Endothelial cell (in vitro differentiated cells): ENCODE measurements around the gene LASP1NB.

Experiments used
- DNase-seq: peaks from one replicate; pipeline ENCODE4 v3.0.0; 2021; ENCODE audit warnings: low spot score
- H3K27ac Mint-ChIP-seq: one replicate; pipeline ENCODE4 v1.8.0; 2021; ENCODE audit warnings: mixed read lengths, inconsistent platforms; ENCODE audit not compliant: unreplicated experiment
- H3K27me3 Mint-ChIP-seq: one replicate; pipeline ENCODE4 v1.8.0; 2021; ENCODE audit warnings: mild to moderate bottlenecking, moderate library complexity, mixed read lengths, inconsistent platforms; ENCODE audit not compliant: unreplicated experiment
- H3K36me3 Mint-ChIP-seq: one replicate; pipeline ENCODE4 v1.8.0; 2021; ENCODE audit warnings: mild to moderate bottlenecking, low read depth, mixed read lengths, inconsistent platforms; ENCODE audit not compliant: unreplicated experiment
- H3K4me1 Mint-ChIP-seq: one replicate; pipeline ENCODE4 v1.8.0; 2021; ENCODE audit warnings: mild to moderate bottlenecking, mixed read lengths, inconsistent platforms; ENCODE audit not compliant: unreplicated experiment
- H3K4me3 Mint-ChIP-seq: one replicate; pipeline ENCODE4 v1.8.0; 2021; ENCODE audit warnings: mild to moderate bottlenecking, mixed read lengths, inconsistent platforms; ENCODE audit not compliant: unreplicated experiment
- H3K9me3 Mint-ChIP-seq: one replicate; pipeline ENCODE4 v1.8.0; 2021; ENCODE audit warnings: mixed read lengths, inconsistent platforms; ENCODE audit not compliant: unreplicated experiment
- TF ChIP-seq, protein P1 (sequence below): fragments of 200-600 bp; sonication (generic); IDR thresholded peaks from one replicate; pipeline ENCODE4 v1.5.0; 2021; ENCODE audit warnings: antibody characterized with exemption; ENCODE audit not compliant: unreplicated experiment

The LASP1NB gene

DNA sequence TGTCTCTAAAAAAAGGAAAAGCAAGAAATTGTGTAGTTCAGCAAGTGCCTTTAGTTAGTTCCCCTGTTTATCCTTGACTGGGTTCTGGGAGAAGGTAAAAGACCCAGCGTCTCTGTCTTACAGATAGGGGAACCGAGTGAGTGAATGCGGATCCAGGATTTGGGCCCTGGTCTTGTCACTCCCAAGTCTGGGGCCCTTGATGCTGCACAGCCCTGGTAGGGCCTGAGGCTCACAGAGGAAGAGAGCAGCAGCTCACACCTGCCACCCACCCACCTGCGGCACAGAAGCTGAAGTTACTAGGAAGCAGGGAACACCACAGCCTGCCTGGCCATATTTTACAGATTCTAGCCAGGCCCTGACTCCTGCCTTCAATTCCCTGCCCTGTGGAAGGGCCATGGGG lies 33.3 kb upstream of the LASP1NB start:
- no peaks in the 10 kb centered on the region for H3K9me3 Mint-ChIP-seq
- H3K36me3 Mint-ChIP-seq: peaks cover 22% of the 10 kb centered on the region
- H3K27ac Mint-ChIP-seq: peak overlapping the region; percentile 45
- no peak for DNase-seq
- peaks cover 11% of the 10 kb centered on the region for H3K4me1 Mint-ChIP-seq
- TF ChIP-seq, protein P1, sequence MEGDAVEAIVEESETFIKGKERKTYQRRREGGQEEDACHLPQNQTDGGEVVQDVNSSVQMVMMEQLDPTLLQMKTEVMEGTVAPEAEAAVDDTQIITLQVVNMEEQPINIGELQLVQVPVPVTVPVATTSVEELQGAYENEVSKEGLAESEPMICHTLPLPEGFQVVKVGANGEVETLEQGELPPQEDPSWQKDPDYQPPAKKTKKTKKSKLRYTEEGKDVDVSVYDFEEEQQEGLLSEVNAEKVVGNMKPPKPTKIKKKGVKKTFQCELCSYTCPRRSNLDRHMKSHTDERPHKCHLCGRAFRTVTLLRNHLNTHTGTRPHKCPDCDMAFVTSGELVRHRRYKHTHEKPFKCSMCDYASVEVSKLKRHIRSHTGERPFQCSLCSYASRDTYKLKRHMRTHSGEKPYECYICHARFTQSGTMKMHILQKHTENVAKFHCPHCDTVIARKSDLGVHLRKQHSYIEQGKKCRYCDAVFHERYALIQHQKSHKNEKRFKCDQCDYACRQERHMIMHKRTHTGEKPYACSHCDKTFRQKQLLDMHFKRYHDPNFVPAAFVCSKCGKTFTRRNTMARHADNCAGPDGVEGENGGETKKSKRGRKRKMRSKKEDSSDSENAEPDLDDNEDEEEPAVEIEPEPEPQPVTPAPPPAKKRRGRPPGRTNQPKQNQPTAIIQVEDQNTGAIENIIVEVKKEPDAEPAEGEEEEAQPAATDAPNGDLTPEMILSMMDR: no peak
- peaks cover 6% of the 10 kb centered on the region for H3K27me3 Mint-ChIP-seq
- no peak overlapping the region for H3K4me3 Mint-ChIP-seq

DNA sequence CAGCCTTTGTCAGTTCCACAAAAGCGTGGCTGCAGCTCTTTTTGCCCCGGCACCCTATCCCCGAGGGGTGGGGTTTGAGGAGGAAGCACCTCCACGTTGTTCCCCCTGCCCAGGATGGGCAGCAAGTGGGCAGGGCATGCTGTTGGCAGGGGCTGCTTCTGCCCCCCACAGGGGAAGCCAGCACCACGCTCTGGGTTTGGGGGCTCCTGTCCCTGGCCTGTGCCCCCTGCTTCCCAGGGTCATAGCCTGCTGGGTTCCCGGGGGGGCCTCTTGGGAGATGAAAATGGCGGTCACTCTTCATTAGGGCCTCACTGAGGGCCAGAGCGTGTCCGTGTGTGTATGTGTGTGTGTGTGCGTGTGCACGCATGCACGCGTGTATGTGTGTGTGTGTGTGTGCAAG lies 32.8 kb upstream of the LASP1NB start:
- peaks cover 6% of the 10 kb centered on the region for H3K27me3 Mint-ChIP-seq
- no peak overlapping the region for H3K4me3 Mint-ChIP-seq
- no peak overlapping the region for H3K27ac Mint-ChIP-seq
- no peak for DNase-seq
- H3K36me3 Mint-ChIP-seq: peaks cover 24% of the 10 kb centered on the region
- TF ChIP-seq, protein P1: no peak
- no peaks in the 10 kb centered on the region for H3K9me3 Mint-ChIP-seq
- peaks cover 14% of the 10 kb centered on the region for H3K4me1 Mint-ChIP-seq

DNA sequence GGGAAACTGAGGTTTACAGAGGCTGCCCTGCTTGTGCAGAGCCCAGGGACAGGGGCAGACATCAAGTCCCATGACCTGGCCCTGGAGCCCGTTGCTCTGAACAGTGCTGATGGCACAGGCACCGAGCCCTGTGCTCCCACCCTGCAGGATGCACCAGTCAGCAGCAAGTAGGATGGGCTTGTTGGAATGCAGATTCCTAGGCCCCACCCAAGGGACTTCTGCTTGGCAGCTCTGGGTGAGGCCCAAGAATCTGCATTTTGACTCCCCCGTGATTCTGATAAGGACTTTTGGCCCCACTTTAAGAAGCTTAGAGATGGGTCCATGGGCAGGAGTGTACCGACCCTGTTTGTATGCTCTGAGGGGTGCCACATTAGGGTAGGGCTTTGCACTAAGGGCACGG lies 32.3 kb upstream of the LASP1NB start:
- H3K4me1 Mint-ChIP-seq: peaks cover 19% of the 10 kb centered on the region
- no peaks in the 10 kb centered on the region for H3K9me3 Mint-ChIP-seq
- H3K27me3 Mint-ChIP-seq: peaks cover 11% of the 10 kb centered on the region
- no peak for DNase-seq
- peaks cover 27% of the 10 kb centered on the region for H3K36me3 Mint-ChIP-seq
- TF ChIP-seq, protein P1: no peak
- H3K4me3 Mint-ChIP-seq: no peak overlapping the region
- H3K27ac Mint-ChIP-seq: no peak overlapping the region

DNA sequence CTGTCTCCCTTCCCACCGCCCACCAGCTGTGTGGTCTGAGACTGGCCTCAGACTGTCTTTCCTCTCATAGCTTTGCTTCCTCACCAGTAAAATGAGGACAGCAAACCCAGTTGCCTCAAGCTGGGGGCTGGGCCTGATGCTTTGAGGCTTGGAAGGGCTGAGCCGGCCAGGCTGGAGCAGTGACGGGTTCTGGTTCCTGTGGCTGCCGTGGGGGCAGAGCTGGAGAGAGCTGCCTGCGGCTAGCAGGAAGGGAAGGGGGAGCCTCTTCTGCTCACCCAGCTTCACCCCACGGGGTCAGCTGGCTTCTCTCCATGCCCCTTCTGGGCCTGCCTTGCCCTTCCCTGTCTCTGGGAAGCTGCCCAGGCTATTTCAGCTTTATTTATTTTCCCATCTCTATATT lies 31.8 kb upstream of the LASP1NB start:
- Mint-ChIP-seq H3K4me1 (peaks cover 24% of the 10 kb centered on the region), H3K4me3 (no peak overlapping the region), H3K9me3 (no peaks in the 10 kb centered on the region), H3K27ac (no peak overlapping the region), H3K36me3 (peaks cover 27% of the 10 kb centered on the region), H3K27me3 (peaks cover 13% of the 10 kb centered on the region)
- TF ChIP-seq, protein P1: no peak
- DNase-seq: no peak

DNA sequence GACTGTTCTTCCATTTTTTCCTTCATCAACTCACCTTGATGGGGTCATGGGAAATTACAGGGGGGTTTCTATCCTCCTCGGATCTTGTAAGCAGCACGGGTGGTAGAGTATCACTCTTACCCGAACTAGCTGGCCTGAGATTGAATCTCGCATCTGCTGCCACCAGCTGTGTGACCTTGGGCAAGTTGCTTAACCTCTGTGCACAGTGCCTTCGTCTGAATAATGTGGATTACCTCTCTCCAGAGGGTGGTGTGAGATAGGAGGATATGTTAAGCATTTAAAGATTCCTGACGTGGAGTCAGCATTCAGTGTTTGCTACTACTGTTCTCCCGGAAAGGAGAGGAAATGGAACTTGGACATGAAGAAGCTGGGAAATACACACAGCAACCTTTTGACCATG lies 31.1 kb upstream of the LASP1NB start:
- peaks cover 27% of the 10 kb centered on the region for H3K36me3 Mint-ChIP-seq
- peak overlapping the region; percentile 56 for H3K4me3 Mint-ChIP-seq

More for the DNA sequence above, 31.1 kb upstream of the LASP1NB start:
- Mint-ChIP-seq H3K9me3 (no peaks in the 10 kb centered on the region), H3K27me3 (peaks cover 13% of the 10 kb centered on the region), H3K4me1 (peaks cover 29% of the 10 kb centered on the region), H3K27ac (peak overlapping the region; percentile 68)
- TF ChIP-seq, protein P1: no peak
- DNase-seq: no peak
